Spleen (tissue), 11 donors: ENCODE data around the gene BLTP1. TPM values are rescaled to one million over a fixed set of nuclear protein-coding genes. Genes with fewer than 3 reads are reported as not detected.

ENCODE experiments used
- DNase-seq: peaks from one replicate; pipeline ENCODE4 v3.0.0-alpha.2; 2020
- H3K27ac ChIP-seq, 8 donors: fragments of 200-600 bp; sonication (generic) in 7 of 8; 1 replicate in 4 of 8; 2 replicates in 4 of 8; pipeline versions ENCODE4 v1.5.0 to v1.8.0; 2016 to 2021; ENCODE audit warnings: inconsistent platforms in 4 of 8, mild to moderate bottlenecking in 4 of 8, moderate library complexity in 1 of 8
- H3K27me3 ChIP-seq, 7 donors: fragments of 200-600 bp; sonication (generic) in 6 of 7; replicated peaks in 1 of 7; 1 replicate in 4 of 7; 2 replicates in 3 of 7; pipeline versions ENCODE4 v1.5.0 to v1.8.0; 2016 to 2021; ENCODE audit warnings: inconsistent platforms in 3 of 7, mild to moderate bottlenecking in 1 of 7
- H3K36me3 ChIP-seq, 6 donors: fragments of 200-600 bp; sonication (generic) in 5 of 6; 1 replicate in 4 of 6; 2 replicates in 2 of 6; pipeline versions ENCODE4 v1.5.0 to v1.8.0; 2016 to 2021; ENCODE audit warnings: inconsistent platforms in 2 of 6
- H3K4me1 ChIP-seq, 6 donors: fragments of 200-600 bp; sonication (generic) in 5 of 6; 1 replicate in 3 of 6; 2 replicates in 3 of 6; pipeline versions ENCODE4 v1.5.0 to v1.8.0; 2016 to 2021; ENCODE audit warnings: inconsistent platforms in 3 of 6
- H3K4me3 ChIP-seq, 8 donors: fragments of 200-600 bp; sonication (generic) in 7 of 8; 1 replicate in 4 of 8; 2 replicates in 4 of 8; pipeline versions ENCODE4 v1.5.0 to v1.8.0; 2016 to 2021; ENCODE audit warnings: inconsistent platforms in 4 of 8, mild to moderate bottlenecking in 4 of 8, moderate library complexity in 2 of 8
- H3K9me3 ChIP-seq, 8 donors: fragments of 200-600 bp; sonication (generic) in 7 of 8; 1 replicate in 4 of 8; 2 replicates in 4 of 8; pipeline versions ENCODE4 v1.5.0 to v1.8.0; 2016 to 2021; ENCODE audit warnings: inconsistent platforms in 4 of 8
- POLR2A ChIP-seq, 3 donors: fragments of 450-650 bp; IDR thresholded peaks; one replicate each; pipeline ENCODE4 v1.5.1; 2017; ENCODE audit warnings: antibody characterized with exemption in 3 of 3, mild to moderate bottlenecking in 1 of 3
- POLR2AphosphoS5 ChIP-seq, 3 donors: sonication (generic); formaldehyde crosslinking; IDR thresholded peaks; one replicate each; pipeline ENCODE4 v1.5.1; 2017; ENCODE audit warnings: antibody characterized with exemption in 3 of 3
- WGBS, 5 donors: extraction: QIAGEN DNeasy Blood & Tissue Kit in 3 of 5; methylation state at CpG; one replicate each; pipeline versions ENCODE4 v1.1.5 to v1.1.7; 2013 to 2018; 5-methylcytosine and 5-hydroxymethylcytosine counted together
- intact Hi-C: fragments of 100-400 bp; cut with DNase I; formaldehyde crosslinking; loops from one replicate; pipeline ENCODE4 v1.15.0; 2023; ENCODE audit warnings: low total_unique reads
- polyA plus RNA-seq, 3 donors: library from polyadenylated mRNA; stranded (reverse); fragments of 200-250 nt; gene quantifications; one replicate each; pipeline ENCODE4 v1.2.1, GENCODE V29; 2013
- total RNA-seq, 7 donors: library from RNA; depleted of rRNA in 3 of 7; stranded (reverse); fragments of >200 nt in 3 of 7; fragmentation: NEBNext Ultra II Directional in 4 of 7; extraction: Animal tissue kit (Norgen Biotek cat#: 25700) in 4 of 7; gene quantifications; one replicate each; pipeline versions ENCODE4 v1.1.0 to v1.2.1, GENCODE V29; 2016 to 2021
- TF ChIP-seq, protein P1 (sequence below), 11 experiments: fragments of 200-600 bp in 7 of 11; fragments of 450-650 bp in 4 of 11; sonication (generic) in 4 of 11; IDR thresholded peaks in 8 of 11; conservative IDR thresholded peaks in 3 of 11; 1 replicate in 7 of 11; 2 replicates in 4 of 11; pipeline versions ENCODE4 v1.4.0 to v1.8.0; 2016 to 2021; ENCODE audit warnings: antibody characterized with exemption in 11 of 11, inconsistent platforms in 4 of 11, mild to moderate bottlenecking in 1 of 11
- donor health status: healthy with polysubstance abuse.
- donor health status: DM: no; HTN: no; CAD: no; lungs with moderate emphysema.
- donor health status: DM: no; HTN: no; CAD: no.
- donor health status: Bipolar disorder and iron deficiency.
- donor health status: healthy.
- donor health status: DM: no; HTN: no; CAD: no.
- donor health status: DM: yes; HTN: yes; CAD: no.

Gene BLTP1
- total and polyA plus RNA-seq, 10 donors: 15.4 to 202 (median 95.1) TPM

DNA sequence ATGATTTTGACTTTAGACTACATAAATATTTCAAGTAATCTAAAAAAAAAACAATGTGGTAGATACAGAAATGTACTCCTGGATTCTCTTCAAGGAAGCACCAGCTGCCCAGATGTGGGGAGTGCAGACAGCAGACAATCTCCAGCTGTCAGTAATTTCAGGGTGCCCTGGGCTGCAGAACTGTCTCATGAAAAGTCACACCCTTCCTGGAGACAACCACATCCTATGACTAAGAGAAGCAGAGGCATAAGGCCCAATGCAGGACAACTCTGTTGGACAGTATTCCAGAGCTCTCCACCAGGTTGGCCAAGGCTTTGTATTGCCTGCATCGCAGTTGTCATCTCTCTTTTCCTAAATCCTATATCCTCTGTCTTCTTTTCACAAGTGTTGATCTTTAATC is 34.4 kb upstream of the BLTP1 start:
- DNase-seq: no peak
- no peak overlapping the region for H3K4me3 ChIP-seq
- peaks cover 0 to 14% (median 3%) of the 10 kb centered on the region in 8 donors for H3K9me3 ChIP-seq
- no peaks in the 10 kb centered on the region for H3K4me1 ChIP-seq
- 88 to 100% (median 100%) methylated on average over 1 of the region's 1 CpG for WGBS, 5 donors
- no peaks in the 10 kb centered on the region for H3K27me3 ChIP-seq
- intact Hi-C loops: no loop called here
- no peaks in the 10 kb centered on the region for H3K36me3 ChIP-seq
- no peak overlapping the region for H3K27ac ChIP-seq
- TF ChIP-seq POLR2A (IDR thresholded peaks at IDR 0.05) (no peak), POLR2AphosphoS5 (IDR thresholded peaks at IDR 0.05) (no peak)
- TF ChIP-seq, protein P1, sequence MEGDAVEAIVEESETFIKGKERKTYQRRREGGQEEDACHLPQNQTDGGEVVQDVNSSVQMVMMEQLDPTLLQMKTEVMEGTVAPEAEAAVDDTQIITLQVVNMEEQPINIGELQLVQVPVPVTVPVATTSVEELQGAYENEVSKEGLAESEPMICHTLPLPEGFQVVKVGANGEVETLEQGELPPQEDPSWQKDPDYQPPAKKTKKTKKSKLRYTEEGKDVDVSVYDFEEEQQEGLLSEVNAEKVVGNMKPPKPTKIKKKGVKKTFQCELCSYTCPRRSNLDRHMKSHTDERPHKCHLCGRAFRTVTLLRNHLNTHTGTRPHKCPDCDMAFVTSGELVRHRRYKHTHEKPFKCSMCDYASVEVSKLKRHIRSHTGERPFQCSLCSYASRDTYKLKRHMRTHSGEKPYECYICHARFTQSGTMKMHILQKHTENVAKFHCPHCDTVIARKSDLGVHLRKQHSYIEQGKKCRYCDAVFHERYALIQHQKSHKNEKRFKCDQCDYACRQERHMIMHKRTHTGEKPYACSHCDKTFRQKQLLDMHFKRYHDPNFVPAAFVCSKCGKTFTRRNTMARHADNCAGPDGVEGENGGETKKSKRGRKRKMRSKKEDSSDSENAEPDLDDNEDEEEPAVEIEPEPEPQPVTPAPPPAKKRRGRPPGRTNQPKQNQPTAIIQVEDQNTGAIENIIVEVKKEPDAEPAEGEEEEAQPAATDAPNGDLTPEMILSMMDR (IDR thresholded peaks at IDR 0.05 in 8 of 11, conservative IDR thresholded peaks at IDR 0.05 in 3 of 11): no peak

GRCh38 chr4:122118243-122118642 is 33.9 kb upstream of the BLTP1 start:
- WGBS, 5 donors: 42 to 72% (median 56%) methylated on average over 1 of the region's 1 CpG
- Histone ChIP-seq H3K9me3 (peaks cover 0 to 19% (median 6%) of the 10 kb centered on the region in 8 donors), H3K4me3 (no peak overlapping the region), H3K27ac (no peak overlapping the region), H3K27me3 (no peaks in the 10 kb centered on the region), H3K36me3 (no peaks in the 10 kb centered on the region), H3K4me1 (no peaks in the 10 kb centered on the region)
- DNase-seq: no peak
- TF ChIP-seq POLR2AphosphoS5 (IDR thresholded peaks at IDR 0.05) (no peak), POLR2A (IDR thresholded peaks at IDR 0.05) (no peak)
- TF ChIP-seq, protein P1 (IDR thresholded peaks at IDR 0.05 in 8 of 11, conservative IDR thresholded peaks at IDR 0.05 in 3 of 11): no peak
- intact Hi-C loops: no loop called here

GRCh38 chr4:122119739-122120138 is 32.4 kb upstream of the BLTP1 start:
- intact Hi-C loops: no loop called here
- Histone ChIP-seq H3K27me3 (no peaks in the 10 kb centered on the region), H3K9me3 (peaks cover 0 to 24% (median 6%) of the 10 kb centered on the region in 8 donors), H3K4me3 (no peak overlapping the region), H3K36me3 (no peaks in the 10 kb centered on the region), H3K4me1 (no peaks in the 10 kb centered on the region), H3K27ac (no peak overlapping the region)
- TF ChIP-seq POLR2AphosphoS5 (IDR thresholded peaks at IDR 0.05) (no peak), POLR2A (IDR thresholded peaks at IDR 0.05) (no peak)
- TF ChIP-seq, protein P1 (IDR thresholded peaks at IDR 0.05 in 8 of 11, conservative IDR thresholded peaks at IDR 0.05 in 3 of 11): no peak
- no peak for DNase-seq
- WGBS, 5 donors: 90 to 100% (median 96%) methylated on average over 1 of the region's 1 CpG

- Histone ChIP-seq H3K9me3 (peaks cover 0 to 24% (median 6%) of the 10 kb centered on the region in 8 donors), H3K27ac (no peak overlapping the region), H3K4me3 (no peak overlapping the region), H3K4me1 (no peaks in the 10 kb centered on the region), H3K27me3 (no peaks in the 10 kb centered on the region), H3K36me3 (no peaks in the 10 kb centered on the region)
- intact Hi-C loops: no loop called here
- DNase-seq: no peak
- TF ChIP-seq POLR2AphosphoS5 (IDR thresholded peaks at IDR 0.05): no peak
- TF ChIP-seq POLR2A (IDR thresholded peaks at IDR 0.05): no peak
- TF ChIP-seq, protein P1 (IDR thresholded peaks at IDR 0.05 in 8 of 11, conservative IDR thresholded peaks at IDR 0.05 in 3 of 11): no peak
- 83 to 92% (median 89%) methylated on average over 2 of the region's 2 CpGs for WGBS, 5 donors
These were observed 30.5 kb upstream of the BLTP1 start for GRCh38 chr4:122121593-122121992.
